Lung (tissue), 12 donors: ENCODE data around the gene CRELD2. TPM values are rescaled to one million over a fixed set of nuclear protein-coding genes. Genes with fewer than 3 reads are reported as not detected.

Experiments
- ATAC-seq: fragments of 200-7000 bp; cut with Tn5 transposase; one replicate; pipeline ENCODE4 v1.9.1; 2020; ENCODE audit warnings: moderate number of reproducible peaks; ENCODE audit not compliant: insufficient read depth, low FRiP score
- DNase-seq, 3 donors: peaks; one replicate each; pipeline ENCODE4 v3.0.0-alpha.2; 2013 to 2017
- H3K27ac ChIP-seq, 2 donors: one replicate each; pipeline ENCODE4 v1.5.1; 2013; ENCODE audit warnings: mild to moderate bottlenecking in 2 of 2, moderate library complexity in 2 of 2, control low read depth in 1 of 2, inconsistent platforms in 1 of 2, low read depth in 1 of 2, low read length in 1 of 2
- H3K27me3 ChIP-seq, 3 donors: one replicate each; pipeline ENCODE4 v1.5.1; 2013; ENCODE audit warnings: low read length in 2 of 3; ENCODE audit not compliant: control insufficient read depth in 3 of 3, insufficient read depth in 3 of 3
- H3K36me3 ChIP-seq, 4 donors: one replicate each; pipeline ENCODE4 v1.5.1; 2013; ENCODE audit warnings: low read length in 4 of 4, mild to moderate bottlenecking in 1 of 4, moderate library complexity in 1 of 4; ENCODE audit not compliant: control insufficient read depth in 4 of 4, insufficient read depth in 4 of 4
- H3K4me1 ChIP-seq, 5 donors: one replicate each; pipeline ENCODE4 v1.5.1; 2013; ENCODE audit warnings: low read length in 5 of 5, mild to moderate bottlenecking in 2 of 5, moderate library complexity in 1 of 5; ENCODE audit not compliant: control insufficient read depth in 5 of 5, insufficient read depth in 5 of 5
- H3K4me3 ChIP-seq: one replicate; pipeline ENCODE4 v1.5.1; 2013; ENCODE audit warnings: mild to moderate bottlenecking, control low read depth, moderate library complexity
- H3K9ac ChIP-seq, 2 donors: one replicate each; pipeline ENCODE4 v1.5.1; 2013; ENCODE audit warnings: low read length in 2 of 2, control low read depth in 1 of 2; ENCODE audit not compliant: insufficient read depth in 1 of 2
- H3K9me3 ChIP-seq, 4 donors: one replicate each; pipeline ENCODE4 v1.5.1; 2013; ENCODE audit warnings: low read length in 3 of 4, mild to moderate bottlenecking in 1 of 4, moderate library complexity in 1 of 4; ENCODE audit not compliant: control insufficient read depth in 4 of 4, insufficient read depth in 3 of 4
- WGBS, 2 donors: extraction: QIAGEN DNeasy Blood & Tissue Kit; methylation state at CpG; one replicate each; pipeline ENCODE4 v1.1.7; 2013; 5-methylcytosine and 5-hydroxymethylcytosine counted together
- polyA plus RNA-seq, 2 donors: library from polyadenylated mRNA; stranded (reverse); fragments of 200-250 nt; gene quantifications; one replicate each; pipeline ENCODE4 v1.2.1, GENCODE V29; 2013
- total RNA-seq, 2 donors: library from RNA; depleted of rRNA in 1 of 2; stranded (reverse); fragments of >200 nt in 1 of 2; gene quantifications; one replicate each; pipeline ENCODE4 v1.2.1, GENCODE V29; 2014 to 2021
- TF ChIP-seq, protein P1 (sequence below): IDR thresholded peaks from 2 replicates; pipeline ENCODE4 v1.5.1; 2012; ENCODE audit warnings: mild to moderate bottlenecking; ENCODE audit errors: control extremely low read depth, extremely low read depth
- donor health status: control.
- donor health status: control.
- donor health status: Bipolar disorder and iron deficiency.
- donor health status: healthy.
- donor health status: DM: yes; HTN: yes; CAD: no.

CRELD2 gene
- total and polyA plus RNA-seq, 4 donors = 18.7 to 110 (median 71.9) TPM

DNA sequence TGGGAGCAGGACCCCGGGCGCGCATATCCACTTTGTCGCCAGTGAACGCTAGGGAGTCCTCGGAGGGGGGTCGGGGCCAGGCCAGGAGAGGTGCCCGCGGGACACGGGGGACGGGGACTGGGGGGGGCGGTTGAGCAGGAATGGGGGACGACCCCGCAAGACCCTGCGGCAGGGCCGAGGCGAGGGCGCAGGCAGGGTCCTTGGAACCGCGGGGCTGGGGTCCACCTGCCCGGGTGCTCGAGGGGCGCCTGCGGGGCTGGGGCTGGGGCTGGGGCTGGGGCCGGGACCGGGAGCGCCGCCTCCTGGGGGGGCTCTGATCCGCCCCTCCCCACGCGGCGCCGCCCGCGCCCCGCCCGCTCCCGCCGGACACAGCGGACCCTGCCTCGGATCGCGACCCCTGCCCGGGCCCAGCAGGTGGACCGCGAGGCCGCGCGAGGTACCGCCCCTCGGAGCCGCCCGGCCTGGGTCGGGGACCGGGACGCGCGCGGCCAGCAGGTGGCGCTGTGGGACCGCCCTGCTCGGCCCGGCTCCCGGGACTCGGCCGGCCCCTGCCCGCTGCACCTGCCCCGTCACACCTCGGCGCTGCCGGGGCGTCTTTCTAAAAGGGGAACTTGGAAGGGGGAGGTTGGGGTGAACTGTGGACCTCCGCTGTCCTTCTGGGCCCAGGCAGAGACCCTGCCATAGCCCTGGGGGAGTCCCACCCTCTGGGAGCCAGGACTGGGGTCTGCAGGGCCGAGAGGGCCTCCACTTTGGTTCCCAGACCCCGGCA, 11.0 kb downstream of the CRELD2 start:
- Histone ChIP-seq H3K4me3 (no peak overlapping the region), H3K27ac (no peak overlapping the region), H3K9ac (no peak overlapping the region), H3K4me1 (peaks cover 0 to 10% (median 0%) of the 10 kb centered on the region in 5 donors), H3K9me3 (no peaks in the 10 kb centered on the region), H3K27me3 (no peaks in the 10 kb centered on the region), H3K36me3 (peaks cover 0 to 12% (median 0%) of the 10 kb centered on the region in 4 donors)
- TF ChIP-seq, protein P1, sequence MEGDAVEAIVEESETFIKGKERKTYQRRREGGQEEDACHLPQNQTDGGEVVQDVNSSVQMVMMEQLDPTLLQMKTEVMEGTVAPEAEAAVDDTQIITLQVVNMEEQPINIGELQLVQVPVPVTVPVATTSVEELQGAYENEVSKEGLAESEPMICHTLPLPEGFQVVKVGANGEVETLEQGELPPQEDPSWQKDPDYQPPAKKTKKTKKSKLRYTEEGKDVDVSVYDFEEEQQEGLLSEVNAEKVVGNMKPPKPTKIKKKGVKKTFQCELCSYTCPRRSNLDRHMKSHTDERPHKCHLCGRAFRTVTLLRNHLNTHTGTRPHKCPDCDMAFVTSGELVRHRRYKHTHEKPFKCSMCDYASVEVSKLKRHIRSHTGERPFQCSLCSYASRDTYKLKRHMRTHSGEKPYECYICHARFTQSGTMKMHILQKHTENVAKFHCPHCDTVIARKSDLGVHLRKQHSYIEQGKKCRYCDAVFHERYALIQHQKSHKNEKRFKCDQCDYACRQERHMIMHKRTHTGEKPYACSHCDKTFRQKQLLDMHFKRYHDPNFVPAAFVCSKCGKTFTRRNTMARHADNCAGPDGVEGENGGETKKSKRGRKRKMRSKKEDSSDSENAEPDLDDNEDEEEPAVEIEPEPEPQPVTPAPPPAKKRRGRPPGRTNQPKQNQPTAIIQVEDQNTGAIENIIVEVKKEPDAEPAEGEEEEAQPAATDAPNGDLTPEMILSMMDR = peak; percentile 90
- WGBS, 2 donors = 3 to 5% methylated on average over 55 to 74 of the region's 75 CpGs
- DNase-seq = peak in 2 of 3 donors; percentile 43 to 62
- peak; percentile 64 for ATAC-seq

DNA sequence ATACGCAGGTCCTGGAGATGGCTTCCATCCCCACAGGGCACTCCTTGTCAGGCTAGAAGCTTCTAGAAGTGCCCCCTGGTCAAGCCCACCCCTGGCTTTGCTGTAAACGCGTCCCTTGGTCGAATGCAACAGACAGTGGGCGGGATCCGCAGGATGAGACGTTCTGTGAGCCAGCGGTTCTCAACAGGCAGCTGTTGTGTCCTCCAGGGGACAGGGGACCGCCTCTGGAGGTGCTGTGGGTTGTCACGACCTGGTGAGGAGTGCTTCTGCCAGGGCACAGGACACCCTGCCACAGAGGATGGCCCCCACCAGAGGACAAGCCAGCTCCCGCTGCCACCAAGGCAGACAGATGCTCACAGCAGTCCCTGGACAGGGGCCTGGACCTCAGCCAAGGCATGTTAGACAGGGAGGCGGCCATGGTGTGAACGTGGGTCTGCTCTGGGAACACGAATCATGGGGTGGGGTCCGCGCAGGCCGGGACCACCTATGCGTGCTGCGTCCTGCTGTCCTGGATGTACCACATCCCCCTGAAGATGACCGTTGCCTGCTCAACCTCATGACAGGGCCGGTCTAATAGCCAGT, 11.7 kb downstream of the CRELD2 start:
- Histone ChIP-seq H3K27me3 (no peaks in the 10 kb centered on the region), H3K4me3 (no peak overlapping the region), H3K9me3 (no peaks in the 10 kb centered on the region), H3K9ac (no peak overlapping the region), H3K27ac (no peak overlapping the region), H3K36me3 (peaks cover 0 to 8% (median 0%) of the 10 kb centered on the region in 4 donors), H3K4me1 (peaks cover 0 to 10% (median 0%) of the 10 kb centered on the region in 5 donors)
- ATAC-seq = no peak
- WGBS, 2 donors = 71 to 78% methylated on average over 21 of the region's 21 CpGs
- TF ChIP-seq, protein P1 = no peak
- DNase-seq = no peak

DNA sequence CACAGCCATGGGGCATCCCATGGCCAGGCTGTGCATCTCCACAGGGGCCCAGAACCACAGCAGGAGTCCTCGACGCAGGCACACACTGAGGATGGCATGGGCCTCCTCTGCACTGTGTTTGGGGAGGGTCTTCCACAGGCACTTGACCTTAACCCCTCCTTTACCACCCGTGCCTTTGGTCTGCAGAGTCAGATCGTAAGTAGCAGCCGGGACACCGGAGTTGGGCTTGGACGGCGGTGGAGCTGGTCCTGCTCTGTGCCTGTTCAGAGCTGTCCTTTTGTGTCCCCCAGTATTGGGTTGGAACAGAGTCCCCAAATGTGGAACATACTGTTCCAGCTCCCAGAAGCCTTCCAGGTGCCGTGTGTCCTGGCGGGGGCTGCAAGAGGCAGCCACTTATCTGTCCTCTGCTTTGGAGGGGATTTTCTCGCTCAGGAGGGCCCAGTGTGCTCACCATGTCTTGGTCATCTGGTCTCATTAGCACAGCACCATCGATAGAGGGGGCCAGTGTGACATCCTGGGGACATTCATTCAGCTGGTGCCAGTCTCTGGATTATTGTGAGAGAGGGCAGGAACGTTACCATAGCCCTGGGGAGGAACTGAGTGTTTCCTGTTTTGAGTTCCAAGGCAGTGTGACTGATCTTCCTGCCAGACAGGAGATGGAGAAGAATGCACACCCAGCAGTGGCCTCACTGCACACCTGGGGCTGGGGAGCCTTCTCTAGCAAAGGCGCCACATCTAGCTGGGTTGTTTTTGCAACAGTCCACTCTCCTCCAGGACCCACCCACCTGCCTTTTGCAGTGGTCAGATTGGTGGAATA, 12.4 kb downstream of the CRELD2 start:
- H3K27ac ChIP-seq = peak overlapping the region in 1 of 2 donors; percentile 58
- peaks cover 0 to 10% (median 0%) of the 10 kb centered on the region in 5 donors for H3K4me1 ChIP-seq
- no peak overlapping the region for H3K4me3 ChIP-seq
- peaks cover 0 to 3% (median 0%) of the 10 kb centered on the region in 4 donors for H3K36me3 ChIP-seq
- WGBS, 2 donors = 38% methylated on average over 14 of the region's 14 CpGs
- TF ChIP-seq, protein P1 = peak; percentile 72
- H3K9me3 ChIP-seq = no peaks in the 10 kb centered on the region
- peak; percentile 64 to 80 (median 70) for DNase-seq
- H3K9ac ChIP-seq = no peak overlapping the region
- ATAC-seq = peak; percentile 28
- no peaks in the 10 kb centered on the region for H3K27me3 ChIP-seq
